ENCODE measurements around the gene SUSD4.

GRCh38 chr1:223215026-223215425, 148.9 kb downstream of the SUSD4 start:
- no peak for TF ChIP-seq CTCF (IDR thresholded peaks at IDR 0.05; ENCODE audit: control extremely low read depth in 1 of 3, insufficient read depth in 1 of 3, low read depth in 1 of 3, low read length in 3 of 3)
- TF ChIP-seq CHD1 (IDR thresholded peaks at IDR 0.05; ENCODE audit: low read depth, low read length) = no peak
- TF ChIP-seq KDM1A (IDR thresholded peaks at IDR 0.05; ENCODE audit: borderline replicate concordance, low read length) = no peak
- no peak for TF ChIP-seq ATF3 (IDR thresholded peaks at IDR 0.05; ENCODE audit: insufficient read depth, low read depth, low read length)
- TF ChIP-seq E2F6 (IDR thresholded peaks at IDR 0.05) = no peak
- no peak for TF ChIP-seq TCF12 (IDR thresholded peaks at IDR 0.05; ENCODE audit: low read depth, low read length)
- no peak for TF ChIP-seq POLR2A (IDR thresholded peaks at IDR 0.05; ENCODE audit: control extremely low read depth in 1 of 2, low read depth in 2 of 2, low read length in 2 of 2)
- no peak for TF ChIP-seq MAX (IDR thresholded peaks at IDR 0.05)
- TF ChIP-seq POLR2AphosphoS5 (IDR thresholded peaks at IDR 0.05; ENCODE audit: low read depth, low read length) = no peak
- TF ChIP-seq JUND (IDR thresholded peaks at IDR 0.05; ENCODE audit: low read length) = no peak
- TF ChIP-seq SIX5 (IDR thresholded peaks at IDR 0.05; ENCODE audit: low read depth, low read length) = no peak

Data from H1 (cell line).